Mucosa of descending colon (tissue), 3 donors: Measurements from ENCODE around the gene ZNF549. TPM values are rescaled to one million over a fixed set of nuclear protein-coding genes. Genes with fewer than 3 reads are reported as not detected.
"Not testable (repeated sequence)": the region's sequence is repeated elsewhere in the genome, so short reads cannot be mapped to it uniquely, and the experiment has no call there.

Experiments
- ATAC-seq: fragments of 200-7000 bp; cut with Tn5 transposase; one replicate; pipeline ENCODE4 v1.9.1; 2020; ENCODE audit warnings: mild to moderate bottlenecking, moderate library complexity
- DNase-seq, 3 donors: peaks; one replicate each; pipeline ENCODE4 v3.0.0-alpha.2; 2020
- H3K36me3 ChIP-seq: fragments of 200-600 bp; one replicate; pipeline ENCODE4 v1.8.0; 2021; ENCODE audit warnings: low read depth, mild to moderate bottlenecking
- H3K4me1 ChIP-seq: fragments of 200-600 bp; one replicate; pipeline ENCODE4 v1.8.0; 2021; ENCODE audit warnings: low read depth, mild to moderate bottlenecking
- H3K4me3 ChIP-seq: fragments of 200-600 bp; one replicate; pipeline ENCODE4 v1.8.0; 2021; ENCODE audit warnings: mild to moderate bottlenecking
- H3K9me3 ChIP-seq: fragments of 200-600 bp; one replicate; pipeline ENCODE4 v1.8.0; 2021; ENCODE audit warnings: mild to moderate bottlenecking
- CTCF ChIP-seq: fragments of 200-600 bp; IDR thresholded peaks from one replicate; pipeline ENCODE4 v1.8.0; 2022; ENCODE audit warnings: antibody characterized with exemption, mild to moderate bottlenecking
- intact Hi-C, 2 donors: fragments of 100-400 bp; cut with DNase I in 1 of 2; cut with micrococcal nuclease in 1 of 2; formaldehyde crosslinking; loops; one replicate each; pipeline versions ENCODE4 v1.11.0 to v1.11.1; 2022; cut with DNase I, micrococcal nuclease
- total RNA-seq, 3 donors: library from RNA; stranded (reverse); fragmentation: NEBNext Ultra II Directional in 2 of 3; extraction: Animal tissue kit (Norgen Biotek cat#: 25700) in 2 of 3; gene quantifications; one replicate each; pipeline versions ENCODE4 v1.2.1 to v1.2.4, GENCODE V29; 2021 to 2023
- donor health status: DM: no; HTN: no; CAD: no; lungs with moderate emphysema.
- donor health status: DM: no; HTN: no; CAD: no.
- donor health status: DM: no; HTN: yes; CAD: no.

The ZNF549 gene
- total RNA-seq, 3 donors from 2014 or later: 2.3 to 6.3 (median 3.7) TPM

- H3K4me1 ChIP-seq: no peaks in the 10 kb centered on the region
- DNase-seq: no peak
- peaks cover 7% of the 10 kb centered on the region for H3K36me3 ChIP-seq
- no peak for TF ChIP-seq CTCF
- H3K9me3 ChIP-seq: peaks cover 95% of the 10 kb centered on the region
- no peak overlapping the region for H3K4me3 ChIP-seq
- intact Hi-C loops: no loop called here
- no peak for ATAC-seq
These were observed 15.7 kb upstream of the ZNF549 start for GRCh38 chr19:57511484-57511883.

GRCh38 chr19:57512845-57513244 lies 14.3 kb upstream of the ZNF549 start:
- Histone ChIP-seq H3K36me3 (no peaks in the 10 kb centered on the region), H3K9me3 (peaks cover 88% of the 10 kb centered on the region), H3K4me3 (no peak overlapping the region), H3K4me1 (no peaks in the 10 kb centered on the region)
- DNase-seq: no peak
- intact Hi-C loops: no loop called here
- no peak for ATAC-seq
- TF ChIP-seq CTCF: no peak

DNA sequence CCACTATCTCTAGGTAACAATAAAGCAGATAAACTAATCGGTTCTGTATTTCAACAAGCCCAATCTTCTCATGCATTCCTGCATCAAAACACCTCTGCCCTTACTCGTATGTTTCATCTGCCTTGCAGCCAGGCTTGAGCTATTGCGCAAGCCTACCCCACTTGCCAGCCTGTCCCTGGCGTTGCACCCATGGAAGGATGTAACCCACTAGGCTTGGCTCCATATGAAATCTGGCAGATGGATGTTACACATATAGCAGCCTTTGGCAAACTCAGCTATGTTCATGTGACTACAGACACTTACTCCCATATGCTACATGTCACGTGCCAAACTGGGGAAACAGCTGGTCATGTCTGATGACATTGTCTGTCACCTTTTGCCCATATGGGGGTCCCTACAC lies 11.9 kb upstream of the ZNF549 start:
- TF ChIP-seq CTCF: no peak
- no peaks in the 10 kb centered on the region for H3K36me3 ChIP-seq
- no peak for ATAC-seq

DNA sequence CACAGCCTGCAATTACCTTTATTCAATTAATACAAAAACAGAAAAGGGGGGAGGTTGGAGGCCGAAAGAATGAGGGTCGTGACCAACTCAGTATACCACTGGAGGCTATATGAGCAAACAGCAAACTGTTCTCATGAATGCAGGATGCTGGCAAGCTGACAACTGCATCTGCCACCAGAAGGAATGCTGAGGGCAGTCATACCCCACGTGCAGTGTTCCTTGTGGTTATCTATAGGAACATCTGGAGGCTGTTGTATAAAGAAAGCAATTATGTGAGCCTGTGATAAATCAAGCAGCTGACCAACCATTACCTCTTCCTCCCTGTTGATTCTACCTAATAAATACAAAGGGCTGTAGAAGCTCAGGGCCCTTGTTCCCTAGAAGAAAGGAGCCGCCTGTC lies 9.1 kb upstream of the ZNF549 start:
- H3K9me3 ChIP-seq: peaks cover 58% of the 10 kb centered on the region
- intact Hi-C loops, H3K36me3 ChIP-seq, ATAC-seq, H3K4me3 ChIP-seq, DNase-seq, H3K4me1 ChIP-seq: not testable (repeated sequence)

More for the DNA sequence above, 11.9 kb upstream of the ZNF549 start:
- DNase-seq: no peak
- H3K9me3 ChIP-seq: peaks cover 76% of the 10 kb centered on the region
- no peaks in the 10 kb centered on the region for H3K4me1 ChIP-seq
- H3K4me3 ChIP-seq: no peak overlapping the region
- intact Hi-C loops: no loop called here

GRCh38 chr19:57537953-57538547 lies 10.9 kb downstream of the ZNF549 start:
- TF ChIP-seq CTCF: no peak
- Histone ChIP-seq H3K4me3 (no peak overlapping the region), H3K9me3 (peaks cover 100% of the 10 kb centered on the region), H3K36me3 (peaks cover 4% of the 10 kb centered on the region), H3K4me1 (no peaks in the 10 kb centered on the region)
- no peak for ATAC-seq
- DNase-seq: no peak
- intact Hi-C loops: no loop called here

DNA sequence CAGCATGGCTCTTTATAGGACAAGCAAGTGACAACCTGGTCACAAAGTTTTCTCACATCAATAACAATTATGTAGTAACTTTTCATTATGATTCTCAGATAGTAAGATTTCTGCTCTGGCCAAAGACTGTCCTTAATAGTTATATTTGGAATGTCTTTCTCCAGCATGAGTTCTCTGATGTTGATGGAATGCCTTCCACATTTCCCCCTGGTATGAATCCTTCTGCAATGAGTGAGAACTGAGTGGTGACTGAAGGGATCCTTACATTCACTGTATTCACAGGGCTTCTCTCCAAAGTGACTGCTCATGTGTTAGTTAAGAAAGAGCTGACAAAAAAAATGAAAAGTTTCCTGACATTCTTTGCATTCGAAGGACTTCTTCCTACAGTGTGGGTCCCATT lies 19.4 kb downstream of the ZNF549 start:
- Histone ChIP-seq H3K9me3 (peaks cover 99% of the 10 kb centered on the region), H3K4me1 (no peaks in the 10 kb centered on the region), H3K4me3 (no peak overlapping the region), H3K36me3 (peaks cover 11% of the 10 kb centered on the region)
- no peak for TF ChIP-seq CTCF
- DNase-seq: no peak
- no peak for ATAC-seq
- intact Hi-C loops: no loop called here
